ENCODE data around the gene TRIM52. TPM values are rescaled to one million over a fixed set of nuclear protein-coding genes. Genes with fewer than 3 reads are reported as not detected.

Gene TRIM52
- total RNA-seq, 4 donors from 2014 or later = 5.2 to 13.2 (median 9.3) TPM

DNA sequence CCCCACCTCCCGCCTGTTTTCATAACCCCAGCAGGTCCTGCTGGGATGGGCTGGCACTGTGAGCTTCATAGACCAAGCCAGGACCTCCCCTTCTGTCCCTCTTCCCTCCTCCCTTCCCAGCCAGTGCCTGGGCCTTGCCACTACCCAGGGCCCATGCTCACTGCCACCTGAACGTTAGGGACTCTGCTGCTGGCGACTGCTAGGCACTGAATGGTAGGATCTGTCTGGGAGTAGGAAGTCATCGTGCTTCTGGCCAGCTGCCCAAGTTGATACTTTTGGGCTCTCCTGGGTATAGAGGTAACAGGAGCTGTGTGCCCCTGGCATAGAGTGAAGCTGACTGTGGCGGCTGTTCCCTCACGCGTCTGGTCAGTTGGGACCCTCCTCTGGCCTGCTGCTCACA is 29.5 kb downstream of the TRIM52 start:
- 83 to 91% methylated on average over 7 of the region's 7 CpGs for WGBS, 2 donors
- no peak overlapping the region for H3K4me3 ChIP-seq (ENCODE audit: low read depth, poor library complexity, severe bottlenecking)
- DNase-seq (ENCODE audit: low spot score in 2 of 2) = no peak
- TF ChIP-seq POLR2A (IDR thresholded peaks at IDR 0.05) (no peak), CTCF (IDR thresholded peaks at IDR 0.05) (no peak)
- intact Hi-C loops (cut with DNase I; ENCODE audit: low total_unique reads) = no loop called here

DNA sequence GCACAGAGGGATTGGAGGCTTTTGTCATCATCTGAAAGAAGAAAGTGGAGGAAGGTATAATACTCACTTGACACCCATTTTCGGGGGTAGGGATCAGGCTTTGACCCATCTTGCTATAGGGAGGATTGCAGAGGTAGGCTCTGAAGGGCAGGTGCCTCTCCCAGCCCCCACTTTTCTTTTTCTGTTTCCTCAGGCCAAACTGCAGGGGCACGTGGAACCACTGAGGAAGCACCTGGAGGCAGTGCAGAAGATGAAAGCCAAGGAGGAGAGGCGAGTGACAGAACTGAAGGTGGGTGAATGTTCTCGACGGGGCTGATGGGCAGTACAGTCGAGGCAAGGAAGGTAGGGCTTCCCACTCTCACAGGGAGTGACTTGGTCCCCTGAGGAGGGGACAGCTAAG is 30.4 kb downstream of the TRIM52 start:
- intact Hi-C loops (cut with DNase I; ENCODE audit: low total_unique reads) = no loop called here
- no peak overlapping the region for H3K4me3 ChIP-seq (ENCODE audit: low read depth, poor library complexity, severe bottlenecking)
- no peak for DNase-seq (ENCODE audit: low spot score in 2 of 2)
- WGBS, 2 donors = 83 to 84% methylated on average over 6 of the region's 6 CpGs
- TF ChIP-seq POLR2A (IDR thresholded peaks at IDR 0.05) (no peak), CTCF (IDR thresholded peaks at IDR 0.05) (no peak)

DNA sequence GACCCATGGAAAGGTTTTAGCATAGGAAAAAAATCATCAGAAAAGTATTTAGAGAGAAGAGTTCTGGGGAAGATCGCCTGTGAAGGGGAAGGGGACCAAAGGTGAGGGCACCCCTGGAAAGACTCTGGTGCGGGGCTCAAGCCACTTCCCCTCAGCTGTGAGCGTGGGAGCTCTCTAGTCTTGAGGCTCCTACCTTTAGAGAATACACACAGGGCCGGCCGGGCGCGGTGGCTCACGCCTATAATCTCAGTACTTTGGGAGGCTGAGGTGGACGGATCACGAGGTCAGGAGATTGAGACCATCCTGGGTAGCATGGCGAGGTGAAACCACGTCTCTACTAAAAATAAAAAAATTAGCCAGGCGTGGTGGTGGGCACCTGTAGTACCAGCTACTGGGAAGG is 30.9 kb downstream of the TRIM52 start:
- TF ChIP-seq POLR2A (IDR thresholded peaks at IDR 0.05) = no peak
- no peak for TF ChIP-seq CTCF (IDR thresholded peaks at IDR 0.05)
- DNase-seq (ENCODE audit: low spot score in 2 of 2) = no peak
- WGBS, 2 donors = 92 to 96% methylated on average over 13 of the region's 13 CpGs
- H3K4me3 ChIP-seq (ENCODE audit: low read depth, poor library complexity, severe bottlenecking) = no peak overlapping the region
- intact Hi-C loops (cut with DNase I; ENCODE audit: low total_unique reads) = no loop called here

GRCh38 chr5:181224390-181225229 is 36.3 kb downstream of the TRIM52 start:
- intact Hi-C loops (cut with DNase I; ENCODE audit: low total_unique reads) = no loop called here
- H3K4me3 ChIP-seq (ENCODE audit: low read depth, poor library complexity, severe bottlenecking) = no peak overlapping the region
- 72 to 78% methylated on average over 22 of the region's 22 CpGs for WGBS, 2 donors
- DNase-seq (ENCODE audit: low spot score in 2 of 2) = no peak
- no peak for TF ChIP-seq POLR2A (IDR thresholded peaks at IDR 0.05)
- no peak for TF ChIP-seq CTCF (IDR thresholded peaks at IDR 0.05)

DNA sequence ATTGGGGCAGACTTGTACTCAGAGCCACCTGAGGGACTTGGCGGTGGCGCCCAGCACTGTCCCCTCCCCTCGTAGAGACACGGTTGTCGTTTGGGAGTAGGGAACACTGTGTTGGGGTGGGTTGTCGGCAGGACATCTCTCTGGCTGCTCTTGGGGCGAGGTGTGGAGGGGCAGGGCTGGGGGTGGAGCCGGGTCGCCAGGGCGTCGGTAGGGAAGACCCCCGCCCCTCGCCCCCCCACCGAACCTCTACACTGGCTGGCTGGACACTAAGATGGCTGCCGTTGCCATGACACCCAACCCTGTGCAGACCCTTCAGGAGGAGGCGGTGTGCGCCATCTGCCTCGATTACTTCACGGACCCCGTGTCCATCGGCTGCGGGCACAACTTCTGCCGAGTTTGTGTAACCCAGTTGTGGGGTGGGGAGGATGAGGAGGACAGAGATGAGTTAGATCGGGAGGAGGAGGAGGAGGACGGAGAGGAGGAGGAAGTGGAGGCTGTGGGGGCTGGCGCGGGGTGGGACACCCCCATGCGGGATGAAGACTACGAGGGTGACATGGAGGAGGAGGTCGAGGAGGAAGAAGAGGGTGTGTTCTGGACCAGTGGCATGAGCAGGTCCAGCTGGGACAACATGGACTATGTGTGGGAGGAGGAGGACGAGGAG is 37.1 kb downstream of the TRIM52 start:
- peak overlapping the region; percentile 58 for H3K4me3 ChIP-seq (ENCODE audit: low read depth, poor library complexity, severe bottlenecking)
- TF ChIP-seq POLR2A (IDR thresholded peaks at IDR 0.05) (no peak), CTCF (IDR thresholded peaks at IDR 0.05) (no peak)
- DNase-seq (ENCODE audit: low spot score in 2 of 2) = no peak
- whole genome bisulfite sequencing, 2 donors = 2% methylated on average over 30 to 31 of the region's 31 CpGs
- intact Hi-C loops (cut with DNase I; ENCODE audit: low total_unique reads) = no loop called here
